ENCODE results near the gene RACGAP1. TPM values are rescaled to one million over a fixed set of nuclear protein-coding genes. Genes with fewer than 3 reads are reported as not detected.

RACGAP1 gene
- total and polyA plus RNA-seq, 2 of the 8 experiments (the other 6 are each of a cell fraction or from before 2014, with no cell fraction given), result 18.0 to 66.3 TPM

- TF ChIP-seq GABPA (IDR thresholded peaks at IDR 0.05; ENCODE audit: borderline replicate concordance, insufficient read depth, low read length) (no peak), SRF (IDR thresholded peaks at IDR 0.05; ENCODE audit: low read depth, low read length) (no peak)
These were observed 67.7 kb downstream of the RACGAP1 start (continued) for GRCh38 chr12:49957570-49957967.
